GM23248 (cell line): ENCODE data around the gene ST3GAL5.

Experiments
- EZH2 ChIP-seq: fragments of 200-600 bp; sonication (generic); IDR thresholded peaks from 2 replicates; pipeline ENCODE4 v1.6.1; 2018; ENCODE audit warnings: antibody characterized with exemption, mild to moderate bottlenecking; ENCODE audit not compliant: insufficient read depth, poor library complexity, severe bottlenecking
- EZH2phosphoT487 ChIP-seq: fragments of 200-600 bp; sonication (generic); IDR thresholded peaks from 2 replicates; pipeline ENCODE4 v1.6.1; 2018; ENCODE audit warnings: antibody characterized with exemption, moderate library complexity, mild to moderate bottlenecking, low read depth; ENCODE audit not compliant: insufficient read depth

GRCh38 chr2:85828725-85829124, 60.1 kb downstream of the ST3GAL5 start:
- TF ChIP-seq EZH2 (no peak), EZH2phosphoT487 (no peak)
